ENCODE data around the gene MYF6.

The MYF6 gene

GRCh38 chr12:80707830-80708258 lies 410 bp downstream of the MYF6 start:
- no peak for DNase-seq (ENCODE audit: low spot score)

GRCh38 chr12:80708259-80708974 lies 983 bp downstream of the MYF6 start:
- DNase-seq (ENCODE audit: low spot score) = no peak

- no peak for DNase-seq (ENCODE audit: low spot score)
Observed at GRCh38 chr12:80708975-80709328, 1.5 kb downstream of the MYF6 start.

- peak; percentile 1 for DNase-seq (ENCODE audit: low spot score)
Observed at GRCh38 chr12:80709811-80710726, 2.6 kb downstream of the MYF6 start.

GRCh38 chr12:80710727-80711449 lies 3.5 kb downstream of the MYF6 start:
- no peak for DNase-seq (ENCODE audit: low spot score)

- no peak for DNase-seq (ENCODE audit: low spot score)
Observed at GRCh38 chr12:80711866-80712265, 4.4 kb downstream of the MYF6 start.

- no peak for DNase-seq (ENCODE audit: low spot score)
Observed at GRCh38 chr12:80712866-80713265, 5.4 kb downstream of the MYF6 start.

GRCh38 chr12:80713419-80713818 lies 6.0 kb downstream of the MYF6 start:
- no peak for DNase-seq (ENCODE audit: low spot score)

GRCh38 chr12:80714055-80714454 lies 6.6 kb downstream of the MYF6 start:
- no peak for DNase-seq (ENCODE audit: low spot score)

GRCh38 chr12:80714846-80715245 lies 7.4 kb downstream of the MYF6 start:
- no peak for DNase-seq (ENCODE audit: low spot score)

- DNase-seq (ENCODE audit: low spot score) = no peak
Observed at GRCh38 chr12:80715713-80716249, 8.3 kb downstream of the MYF6 start.

GRCh38 chr12:80716696-80717469 lies 9.4 kb downstream of the MYF6 start, which contains the start of gene MYF5:
TSS of gene MYF5 (plus strand) at chr12:80716912. CDS start at chr12:80717064, 152 bp downstream.
- DNase-seq (ENCODE audit: low spot score) = no peak

- no peak for DNase-seq (ENCODE audit: low spot score)
Observed at GRCh38 chr12:80717856-80718255, 10.4 kb downstream of the MYF6 start.

- no peak for DNase-seq (ENCODE audit: low spot score)
Observed at GRCh38 chr12:80720516-80720915, 13.1 kb downstream of the MYF6 start.

GRCh38 chr12:80721326-80721725 lies 13.9 kb downstream of the MYF6 start:
- no peak for DNase-seq (ENCODE audit: low spot score)

- no peak for DNase-seq (ENCODE audit: low spot score)
Observed at GRCh38 chr12:80745851-80746505, 38.5 kb downstream of the MYF6 start.

GRCh38 chr12:80747800-80748199 lies 40.4 kb downstream of the MYF6 start:
- DNase-seq (ENCODE audit: low spot score) = no peak

GRCh38 chr12:80749456-80749855 lies 42.0 kb downstream of the MYF6 start:
- no peak for DNase-seq (ENCODE audit: low spot score)

- DNase-seq (ENCODE audit: low spot score) = no peak
Observed at GRCh38 chr12:80752464-80752863, 45.0 kb downstream of the MYF6 start.

- DNase-seq (ENCODE audit: low spot score) = no peak
Observed at GRCh38 chr12:80754274-80754673, 46.8 kb downstream of the MYF6 start.

GRCh38 chr12:80756875-80757274 lies 49.4 kb downstream of the MYF6 start:
- no peak for DNase-seq (ENCODE audit: low spot score)
